ENCODE data around the gene SLC9A8. TPM values are rescaled to one million over a fixed set of nuclear protein-coding genes. Genes with fewer than 3 reads are reported as not detected.

The SLC9A8 gene
- polyA plus RNA-seq, 4 donors: 7.5 to 12.0 (median 9.8) TPM

DNA sequence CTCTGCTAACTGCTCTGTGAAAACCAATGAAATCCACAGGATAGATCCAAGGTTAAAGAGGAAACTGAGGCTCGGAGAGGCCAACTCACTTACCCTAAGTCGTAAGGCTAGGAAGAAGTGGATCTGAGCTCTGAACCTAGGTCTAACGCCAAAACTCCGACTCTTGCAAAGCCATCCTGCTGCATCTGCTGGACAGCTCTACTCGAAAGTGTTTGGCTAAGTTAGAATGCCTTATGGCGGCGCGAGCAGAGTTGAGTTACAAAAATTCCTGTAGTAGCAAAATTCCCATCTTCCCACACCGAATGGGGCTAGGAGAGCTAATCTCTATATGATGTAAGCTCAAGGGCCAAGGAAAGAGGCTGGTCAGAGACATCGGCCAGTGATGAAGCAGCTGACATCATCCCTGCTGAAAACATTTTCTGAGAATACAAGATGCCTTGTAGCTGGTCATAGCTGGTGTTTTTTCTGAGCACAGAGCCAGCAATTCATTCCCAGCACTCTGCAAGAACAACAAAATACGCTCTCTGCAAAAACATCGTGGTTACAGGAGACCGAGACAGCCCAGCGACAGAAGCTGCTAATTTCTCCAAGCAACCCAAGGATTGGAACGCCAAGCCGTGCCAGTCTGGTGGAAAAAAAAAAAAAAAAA lies 100.9 kb downstream of the SLC9A8 start:
- DNase-seq (ENCODE audit: low read depth in 4 of 4, low spot score in 2 of 4): no peak

DNA sequence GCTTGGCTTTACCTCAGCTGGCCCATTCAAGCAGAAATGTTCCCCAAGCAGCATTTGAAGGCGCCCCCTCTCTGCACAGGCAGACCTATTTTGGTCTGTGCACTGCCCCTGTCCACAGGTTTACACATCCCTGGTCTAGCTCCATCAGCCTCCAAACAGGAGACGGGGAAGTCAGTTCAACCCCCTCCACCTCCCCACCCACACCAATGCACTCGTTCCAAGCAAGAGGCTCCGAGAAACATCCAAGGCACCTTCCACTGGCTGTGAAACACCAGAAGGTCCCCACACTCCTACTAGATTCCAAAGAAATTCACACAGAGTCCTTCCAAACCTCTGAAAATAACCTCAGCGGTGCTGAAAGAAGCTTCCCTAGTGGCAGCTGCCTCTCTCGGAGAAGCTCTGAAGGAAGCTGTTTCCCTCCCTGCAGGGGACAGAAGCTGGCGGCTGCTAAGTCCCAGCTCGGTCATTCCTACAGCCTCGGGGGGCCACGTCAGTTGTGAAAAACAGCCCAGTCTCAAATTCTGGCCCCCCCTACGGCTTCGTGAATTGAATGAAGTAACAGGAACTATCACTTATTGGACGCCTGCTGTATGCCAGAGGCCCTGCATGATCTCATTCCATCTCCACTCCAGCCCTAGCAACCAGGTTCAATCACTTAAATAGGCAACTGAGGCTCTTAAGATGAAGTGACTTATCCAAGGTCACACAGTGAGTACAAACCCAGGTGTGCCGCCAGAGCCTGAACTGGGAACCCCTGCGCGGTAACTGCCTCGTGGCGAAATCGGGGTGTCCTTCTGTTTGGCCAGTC lies 101.9 kb downstream of the SLC9A8 start:
- no peak for DNase-seq (ENCODE audit: low read depth in 4 of 4, low spot score in 2 of 4)

DNA sequence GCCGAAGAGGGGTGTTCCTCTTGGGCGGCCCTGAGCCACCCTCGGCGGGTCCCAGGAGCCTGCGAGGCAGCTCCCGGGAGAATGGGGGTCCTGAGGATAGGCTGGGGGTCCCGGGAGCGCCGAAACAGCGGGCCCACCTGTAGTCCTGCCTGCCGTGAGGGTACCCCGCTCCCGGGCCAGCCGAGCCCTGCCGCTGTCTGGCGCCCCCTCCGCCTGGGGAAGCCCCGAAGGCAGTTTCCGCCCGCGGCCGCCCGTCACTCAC lies 102.4 kb downstream of the SLC9A8 start:
- DNase-seq (ENCODE audit: low read depth in 4 of 4, low spot score in 2 of 4): no peak

DNA sequence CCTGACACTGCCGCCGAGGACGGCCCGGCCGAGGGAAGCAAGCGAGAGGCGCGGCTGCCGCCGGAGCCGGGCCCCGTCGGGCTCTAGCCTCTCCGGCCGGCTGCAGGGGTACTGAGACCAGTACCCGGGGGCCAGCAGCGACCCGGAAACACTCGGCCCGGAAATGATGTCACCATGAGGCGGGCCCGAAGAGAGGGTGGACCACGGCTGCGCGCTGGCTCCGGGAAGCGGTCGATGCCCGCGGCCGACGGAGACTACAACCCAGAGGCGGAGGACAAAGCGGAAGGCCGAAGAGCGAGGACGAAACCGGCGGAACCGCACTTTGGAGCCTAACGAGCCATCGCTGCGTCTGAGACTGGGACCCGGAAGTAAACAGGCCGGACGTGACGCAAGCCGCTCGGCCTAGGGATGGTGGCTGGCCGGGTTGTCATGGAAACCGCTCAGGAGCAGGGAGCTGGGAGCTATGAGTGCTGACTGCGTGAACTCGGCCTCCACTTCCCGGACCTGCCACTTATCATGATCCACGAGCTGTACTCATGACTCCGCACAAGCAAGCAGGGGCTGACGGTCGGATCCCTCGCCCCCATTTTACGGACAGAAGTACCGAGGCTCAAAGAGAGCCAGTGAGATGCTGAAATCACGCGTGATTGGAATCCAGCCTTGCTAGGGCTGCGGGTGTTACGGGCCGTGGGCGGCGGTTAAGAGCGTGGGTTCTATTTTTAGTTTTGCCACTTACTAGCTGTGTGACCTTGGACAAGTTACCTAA lies 102.9 kb downstream of the SLC9A8 start, which contains the start of gene SPATA2:
Gene SPATA2 (minus strand): TSS at position 150 of the 766 bp plus-strand sequence. CDS start 7,039 bp downstream, outside the sequence.
- DNase-seq (ENCODE audit: low read depth in 4 of 4, low spot score in 2 of 4): peak in 3 of 4 donors; percentile 87 to 94 (median 91)

DNA sequence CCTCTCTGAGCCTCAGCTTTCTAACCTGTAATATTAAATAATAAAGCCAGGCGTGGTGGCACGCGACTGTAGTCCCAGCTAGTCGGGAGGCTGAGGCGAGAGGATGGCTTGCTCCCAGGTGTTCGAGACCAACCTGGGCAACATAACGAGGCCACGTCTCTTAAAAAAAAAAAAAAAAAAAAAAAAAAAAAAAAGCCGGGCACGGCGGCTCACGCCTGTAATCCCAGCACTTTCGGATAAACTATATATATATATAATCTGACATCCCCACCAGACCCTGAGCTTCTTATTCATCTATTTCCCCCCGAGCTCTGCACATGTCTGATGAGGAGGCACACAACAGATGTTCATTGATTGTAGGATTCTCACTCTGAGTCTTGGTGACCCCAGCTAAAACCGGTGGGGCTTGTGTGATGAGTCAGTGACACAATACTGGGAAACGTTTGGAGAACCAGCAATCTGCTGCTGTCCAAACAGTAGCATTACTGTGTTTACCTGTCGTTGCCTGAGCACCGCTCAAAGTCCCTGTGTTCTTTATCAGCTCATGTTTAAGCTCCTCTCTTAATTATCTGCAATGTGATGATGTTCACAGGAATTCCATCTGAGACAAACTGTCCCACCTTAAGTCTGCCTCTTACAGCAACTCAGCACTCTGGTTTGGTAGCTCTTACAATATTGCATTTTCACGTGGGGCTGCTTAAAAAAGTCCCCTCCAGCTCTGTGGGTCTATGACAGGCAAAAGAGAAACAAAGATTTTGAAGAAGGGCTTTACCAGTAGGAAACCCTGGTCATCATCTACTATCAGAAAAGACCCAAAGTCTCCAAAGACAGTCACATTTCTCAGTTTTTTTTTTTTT lies 103.7 kb downstream of the SLC9A8 start:
- DNase-seq (ENCODE audit: low read depth in 4 of 4, low spot score in 2 of 4): no peak

DNA sequence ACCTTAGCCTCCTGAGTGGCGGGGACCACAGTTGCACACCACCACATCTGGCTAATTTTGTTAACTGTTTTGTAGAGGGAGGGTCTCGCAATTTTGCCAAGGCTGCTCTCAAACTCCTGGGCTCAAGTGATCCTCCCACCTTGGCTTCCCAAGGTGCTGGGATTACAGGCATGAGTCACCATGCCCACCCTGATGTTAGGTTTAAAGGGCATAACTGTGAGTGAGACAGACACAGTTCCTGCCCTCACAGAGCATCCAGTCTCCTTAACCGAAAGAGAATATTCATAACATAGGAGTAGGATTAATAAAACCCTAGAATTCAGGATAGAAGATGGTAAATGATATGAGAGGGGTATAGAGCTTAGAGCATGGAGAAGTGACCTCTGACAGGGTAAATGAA lies 105.8 kb downstream of the SLC9A8 start:
- DNase-seq (ENCODE audit: low read depth in 4 of 4, low spot score in 2 of 4): no peak

DNA sequence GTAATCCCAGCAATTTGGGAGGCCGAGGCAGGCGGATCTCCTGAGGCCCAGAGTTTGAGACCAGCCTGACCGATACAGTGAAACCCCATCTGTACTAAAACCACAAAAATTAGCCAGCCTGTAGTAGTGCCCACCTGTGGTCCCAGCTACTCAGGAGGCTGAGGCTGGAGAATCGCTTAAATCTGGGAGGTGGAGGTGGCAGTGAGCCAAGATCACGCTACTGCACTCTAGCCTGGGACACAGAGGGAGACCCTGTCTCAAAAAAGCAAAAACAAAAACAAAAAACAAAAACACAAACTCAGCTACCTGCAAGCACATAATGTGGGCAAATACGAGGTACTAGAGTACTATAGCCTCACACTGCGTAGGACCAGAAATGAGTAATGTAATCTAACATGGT lies 106.4 kb downstream of the SLC9A8 start:
- no peak for DNase-seq (ENCODE audit: low read depth in 4 of 4, low spot score in 2 of 4)

DNA sequence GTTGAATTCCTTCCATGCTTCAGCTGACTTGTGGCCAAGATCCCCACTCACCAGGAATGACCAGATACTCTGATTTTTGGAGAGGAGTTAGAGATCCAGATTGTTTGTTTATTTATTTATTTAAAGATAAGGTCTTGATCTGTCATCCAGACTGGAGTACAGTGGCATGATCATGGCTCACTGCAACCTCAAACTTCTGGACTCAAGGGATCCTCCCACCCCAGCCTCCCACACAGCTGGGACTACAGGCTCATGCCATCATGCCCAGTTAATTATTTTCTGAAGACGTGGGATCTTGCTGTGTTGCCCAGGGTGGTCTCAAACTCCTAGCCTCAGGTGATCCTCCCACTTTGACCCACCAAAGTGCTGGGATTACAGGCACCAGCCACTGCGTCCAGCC lies 106.8 kb downstream of the SLC9A8 start:
- no peak for DNase-seq (ENCODE audit: low read depth in 4 of 4, low spot score in 2 of 4)

DNA sequence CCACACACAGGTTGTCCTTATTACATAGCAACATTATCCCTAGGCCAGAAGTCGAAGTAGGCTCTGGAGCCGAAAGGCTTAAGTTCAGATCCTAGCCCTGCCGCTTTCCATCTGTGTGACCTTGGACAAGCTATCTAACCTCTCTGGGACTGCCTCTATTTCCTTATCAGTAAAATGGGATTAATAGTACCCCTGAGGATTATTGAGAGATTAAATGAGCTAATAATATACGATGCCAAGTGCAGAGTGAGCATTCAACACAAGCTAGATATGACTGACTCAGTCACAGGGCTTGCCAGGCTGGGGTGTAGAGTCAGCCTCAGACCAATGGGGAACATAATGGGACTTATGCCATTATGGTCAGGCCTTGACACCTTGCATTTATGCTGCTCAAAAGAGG lies 111.6 kb downstream of the SLC9A8 start:
- DNase-seq (ENCODE audit: low read depth in 4 of 4, low spot score in 2 of 4): no peak

DNA sequence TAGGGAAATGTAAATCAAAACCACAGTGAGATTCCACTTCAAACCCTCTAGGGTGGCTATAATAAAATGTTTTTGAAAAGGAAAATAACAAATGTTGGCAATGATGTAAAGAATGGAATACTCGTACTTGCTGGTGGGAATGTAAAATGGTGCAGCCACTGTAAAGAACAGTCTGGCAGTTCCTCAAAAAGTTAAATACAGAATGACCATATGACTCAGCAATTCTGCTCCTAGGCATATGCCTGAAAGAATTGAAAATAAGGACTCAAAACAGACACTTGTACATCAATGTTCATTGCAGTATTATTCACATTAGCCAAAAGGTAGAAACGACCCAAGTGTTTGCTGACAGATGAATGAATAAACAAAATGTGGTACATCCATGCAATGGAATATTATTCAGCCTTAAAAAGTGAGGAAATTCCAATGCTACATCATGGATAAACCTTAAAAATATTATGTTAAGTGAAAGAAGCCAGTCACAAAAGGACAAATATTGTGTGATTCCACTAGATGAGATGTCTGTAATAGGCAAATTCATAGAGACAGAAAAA lies 113.3 kb downstream of the SLC9A8 start:
- DNase-seq (ENCODE audit: low read depth in 4 of 4, low spot score in 2 of 4): no peak

DNA sequence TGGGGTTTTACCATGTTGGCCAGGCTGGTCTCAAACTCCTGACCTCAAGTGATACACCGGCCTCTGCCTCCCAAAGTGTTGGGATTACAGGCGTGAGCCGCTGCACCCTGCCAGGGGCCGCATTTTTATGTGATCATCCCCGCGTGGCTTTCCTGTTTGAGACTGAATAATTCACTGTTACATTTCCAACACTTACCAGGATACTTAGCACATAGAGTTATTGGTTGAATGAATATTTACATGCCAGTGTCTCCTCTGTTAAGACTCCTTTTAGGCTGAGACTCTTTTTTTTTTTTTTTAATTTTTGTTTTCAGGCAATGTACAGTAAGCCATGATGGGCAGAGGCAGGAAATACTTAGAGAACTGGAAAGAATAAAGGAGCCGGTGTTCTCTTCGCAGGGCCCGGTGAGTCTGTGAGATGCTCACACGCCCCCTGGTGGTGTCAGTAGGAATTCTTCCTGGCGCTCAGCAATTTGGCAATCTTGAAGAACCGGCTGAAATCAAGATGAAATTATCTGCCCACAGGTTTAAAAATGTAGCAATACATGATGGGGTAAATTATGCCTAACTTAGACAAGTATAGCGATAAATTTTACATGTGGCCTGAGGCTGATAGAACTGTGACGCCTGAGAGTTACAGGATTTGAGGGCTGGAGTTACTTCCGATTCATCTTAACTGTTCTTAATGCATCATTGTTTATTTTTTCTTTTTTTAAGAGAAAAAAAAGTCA lies 115.9 kb downstream of the SLC9A8 start:
- DNase-seq (ENCODE audit: low read depth in 4 of 4, low spot score in 2 of 4): no peak

DNA sequence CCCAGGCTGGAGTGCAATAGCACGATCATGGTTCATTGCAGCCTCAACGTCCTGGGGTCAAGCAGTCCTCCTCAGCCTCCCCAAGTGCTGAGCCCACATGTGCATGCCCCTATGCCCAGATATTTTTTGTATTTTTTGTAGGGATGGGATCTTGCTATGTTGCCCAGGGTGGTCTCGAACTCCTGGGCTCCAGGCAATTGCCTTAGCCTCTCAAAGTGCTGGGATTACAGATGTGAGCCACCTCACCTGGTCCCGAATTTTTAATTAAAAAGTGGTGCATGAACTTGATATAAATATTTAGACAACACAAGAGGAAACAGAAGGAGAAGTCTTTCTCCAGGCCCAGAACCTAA lies 116.5 kb downstream of the SLC9A8 start:
- no peak for DNase-seq (ENCODE audit: low read depth in 4 of 4, low spot score in 2 of 4)

DNA sequence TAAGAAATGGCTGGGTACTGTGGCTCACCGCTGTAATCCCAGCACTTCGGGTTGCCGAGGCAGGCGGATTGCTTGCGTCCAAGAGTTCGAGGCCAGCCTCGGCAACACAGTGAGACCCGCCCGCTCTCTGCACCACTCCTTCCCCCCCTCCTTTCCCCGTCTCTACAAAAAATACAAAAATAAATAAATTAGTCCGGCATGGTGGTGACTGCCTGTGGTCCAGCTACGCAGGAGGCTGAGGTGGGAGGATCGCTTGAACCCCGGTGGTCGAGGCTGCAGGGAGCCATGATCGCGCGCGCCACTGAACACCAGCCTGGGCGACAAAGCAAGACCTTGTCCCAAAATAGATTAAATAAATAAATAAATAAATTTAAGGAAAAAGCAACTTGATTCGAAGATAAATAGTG lies 123.1 kb downstream of the SLC9A8 start:
- DNase-seq (ENCODE audit: low read depth in 4 of 4, low spot score in 2 of 4): no peak

DNA sequence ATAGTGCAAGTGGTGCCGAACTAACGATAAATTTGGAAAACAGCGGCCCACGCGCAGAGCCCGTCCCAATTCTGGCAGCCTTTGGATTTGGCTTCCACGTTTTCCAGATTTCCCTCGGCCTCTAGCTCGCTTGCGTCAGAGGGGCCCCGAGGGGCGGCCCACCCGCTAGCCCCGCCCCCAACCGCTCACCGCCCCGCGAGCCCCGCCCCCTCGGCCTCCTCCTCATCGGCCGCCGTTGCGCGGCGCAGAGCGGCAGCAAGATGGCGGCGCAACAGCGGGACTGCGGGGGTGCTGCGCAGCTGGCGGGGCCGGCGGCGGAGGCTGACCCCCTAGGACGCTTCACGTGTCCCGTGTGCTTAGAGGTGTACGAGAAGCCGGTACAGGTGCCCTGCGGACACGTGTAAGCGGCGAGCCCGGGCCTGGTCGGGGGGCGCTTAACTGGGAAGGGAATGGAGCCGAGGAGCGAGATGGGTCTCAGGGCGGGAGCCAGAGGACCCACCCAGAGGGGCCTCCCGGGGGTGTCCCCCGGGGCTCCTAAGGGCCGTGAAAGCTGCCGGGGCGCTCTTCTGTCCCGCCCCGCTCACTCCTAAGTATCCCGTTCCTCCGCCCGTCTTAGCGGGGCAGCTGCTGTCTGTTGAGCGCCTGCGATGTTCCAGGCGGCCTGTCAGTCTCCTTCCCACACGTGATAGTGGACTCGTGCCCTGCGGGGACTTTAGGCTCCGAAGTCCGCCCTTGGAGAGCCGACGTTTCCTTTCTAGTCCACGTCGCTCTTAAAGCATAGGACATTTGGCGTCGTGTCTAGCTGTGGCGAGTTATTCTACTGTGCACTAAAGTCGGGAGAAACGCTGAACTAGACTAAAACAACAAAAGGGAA lies 123.8 kb downstream of the SLC9A8 start, which contains the start of gene RNF114:
Gene RNF114 (plus strand): TSS at position 245 of the 874 bp plus-strand sequence. CDS start 16 bp downstream, at position 261.
- DNase-seq (ENCODE audit: low read depth in 4 of 4, low spot score in 2 of 4): peak in 2 of 4 donors; percentile 82 to 85

DNA sequence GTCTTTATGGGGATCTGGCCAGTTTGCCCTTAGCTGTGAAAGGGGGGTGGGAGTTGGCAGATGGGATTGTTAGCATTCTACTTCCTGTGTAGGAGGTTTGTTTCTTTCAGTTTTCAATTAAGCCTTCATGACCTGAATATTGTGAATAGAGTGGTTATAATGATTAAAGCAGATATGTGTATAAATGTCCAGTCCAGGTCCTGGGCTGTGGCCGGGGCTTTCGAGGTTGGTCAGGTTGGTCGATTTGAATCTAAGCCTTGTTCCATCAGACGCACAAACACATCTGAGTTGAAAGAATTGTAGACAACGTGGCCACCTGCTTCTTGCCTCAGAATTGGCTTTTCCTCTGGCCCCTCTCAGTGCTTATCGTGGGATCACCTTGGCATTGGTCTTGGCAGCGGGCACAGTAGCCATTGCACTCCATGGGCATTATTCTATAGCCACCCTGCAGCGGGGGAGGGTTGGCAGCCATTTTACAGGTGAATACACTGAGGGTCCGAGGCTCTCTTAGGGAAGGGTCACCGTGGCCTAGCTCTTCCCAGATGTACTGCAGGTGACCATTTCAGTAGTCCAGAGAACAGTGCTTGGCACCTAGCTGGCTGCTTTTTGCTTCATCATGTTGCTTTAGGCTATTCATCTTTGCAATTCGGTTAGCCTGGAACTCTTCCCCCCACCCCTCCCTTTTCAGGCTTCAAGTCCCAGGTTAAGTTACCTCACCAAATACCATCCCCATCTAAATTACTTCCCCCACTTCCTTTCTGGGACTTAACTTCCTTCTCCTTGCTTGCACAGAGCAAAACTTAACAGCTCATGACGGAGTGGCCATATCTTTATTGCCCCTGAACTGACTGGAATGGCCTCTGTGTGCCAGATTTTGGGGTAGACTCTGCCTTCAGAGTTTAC lies 124.7 kb downstream of the SLC9A8 start:
- no peak for DNase-seq (ENCODE audit: low read depth in 4 of 4, low spot score in 2 of 4)

DNA sequence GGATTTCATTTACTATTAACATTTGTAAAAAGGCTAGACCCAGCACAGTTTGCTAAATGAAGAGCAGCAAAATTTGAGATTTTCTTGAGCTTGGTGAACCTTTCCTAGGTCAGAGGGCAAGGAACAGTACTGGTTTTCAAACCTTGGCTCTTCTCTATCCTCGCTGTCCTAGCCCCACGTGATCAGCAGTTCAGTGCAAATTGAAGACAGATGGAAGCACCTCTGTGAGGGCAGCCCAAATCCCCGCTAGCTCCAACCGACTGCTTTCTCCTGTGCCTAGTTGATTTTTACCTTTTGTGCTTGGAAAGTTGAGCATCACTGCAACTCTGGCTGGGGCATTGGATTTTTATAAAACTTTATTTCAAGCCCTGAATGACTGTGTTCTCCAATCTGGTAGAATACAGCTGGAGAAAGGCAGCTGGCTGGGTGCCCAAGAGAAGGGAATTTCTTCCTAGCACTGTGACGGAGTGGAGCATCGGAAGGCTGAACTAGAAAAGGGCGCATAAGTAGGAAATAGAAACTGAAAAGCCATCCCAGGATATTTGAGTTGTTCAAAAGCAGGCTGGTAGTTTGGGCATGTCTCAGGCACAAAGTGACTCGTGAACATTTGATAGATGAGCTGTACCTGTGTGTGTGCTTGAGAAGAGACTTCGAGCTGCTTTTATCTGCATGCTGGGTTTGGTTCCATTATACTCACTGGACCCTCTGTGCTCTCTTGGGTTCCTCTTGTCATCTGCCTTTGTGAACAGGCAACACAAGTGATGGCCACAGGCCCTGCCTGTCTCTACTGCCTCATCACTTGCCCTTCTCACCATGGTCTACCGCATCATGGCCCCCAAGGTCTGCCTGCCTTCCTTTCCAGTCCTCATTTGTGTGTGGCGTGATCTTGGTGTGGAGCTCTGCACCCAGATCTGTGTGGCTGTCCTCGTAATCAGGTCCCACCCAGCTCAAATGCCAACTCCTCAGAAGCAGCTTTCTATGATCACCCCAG lies 125.8 kb downstream of the SLC9A8 start:
- no peak for DNase-seq (ENCODE audit: low read depth in 4 of 4, low spot score in 2 of 4)
